Measurements from ENCODE around the gene NME3. TPM values are rescaled to one million over a fixed set of nuclear protein-coding genes. Genes with fewer than 3 reads are reported as not detected.

The NME3 gene
- total RNA-seq, 1 donor from 2014 or later = 49.5 TPM

DNA sequence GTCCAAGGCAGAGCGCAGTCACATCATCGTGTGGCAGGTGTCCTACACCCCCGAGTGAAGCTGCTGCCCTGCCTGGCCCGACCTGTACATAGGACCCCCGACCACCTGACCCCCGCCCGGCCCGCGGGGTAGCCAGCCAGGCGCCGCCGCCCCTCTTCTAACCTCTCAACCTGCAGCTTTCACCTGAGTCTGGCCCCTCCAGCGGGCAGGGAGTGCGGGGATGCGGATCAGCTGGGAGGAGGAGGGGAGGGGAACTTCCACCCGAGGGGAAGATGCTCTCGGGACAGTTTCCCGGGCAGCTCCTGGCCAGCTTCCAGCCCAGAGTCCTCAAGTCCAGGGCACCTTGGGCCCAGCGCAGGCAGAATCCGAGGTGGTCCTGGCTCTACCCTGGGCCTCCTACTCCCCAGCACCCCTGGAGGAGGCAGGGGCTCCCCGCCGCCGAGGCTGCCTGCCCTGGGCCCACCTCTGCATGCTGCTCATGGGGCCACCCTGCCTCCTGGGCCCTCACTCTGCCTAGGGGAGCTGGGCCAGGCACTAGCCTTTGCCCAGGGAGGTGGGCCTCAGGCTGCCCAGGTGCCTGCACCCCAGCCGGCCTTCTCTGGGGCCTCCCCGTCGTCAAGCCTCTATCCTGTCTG lies 2.5 kb downstream of the NME3 start:
- Mint-ChIP-seq H3K36me3 (ENCODE audit: low read depth) (peaks cover 19% of the 10 kb centered on the region), H3K27me3 (ENCODE audit: insufficient read depth) (no peaks in the 10 kb centered on the region), H3K4me1 (ENCODE audit: low read depth) (peaks cover 8% of the 10 kb centered on the region), H3K9me3 (no peaks in the 10 kb centered on the region), H3K4me3 (no peak overlapping the region), H3K27ac (no peak overlapping the region)
- intact Hi-C loops (cut with micrococcal nuclease) = no loop called here
- no peak for DNase-seq (ENCODE audit: low spot score)

- H3K27ac Mint-ChIP-seq = no peak overlapping the region
- H3K36me3 Mint-ChIP-seq (ENCODE audit: low read depth) = peaks cover 19% of the 10 kb centered on the region
- intact Hi-C loops (cut with micrococcal nuclease) = no loop called here
- H3K4me1 Mint-ChIP-seq (ENCODE audit: low read depth) = peaks cover 8% of the 10 kb centered on the region
- no peaks in the 10 kb centered on the region for H3K9me3 Mint-ChIP-seq
- no peak overlapping the region for H3K4me3 Mint-ChIP-seq
- no peaks in the 10 kb centered on the region for H3K27me3 Mint-ChIP-seq (ENCODE audit: insufficient read depth)
- DNase-seq (ENCODE audit: low spot score) = no peak
Measured at GRCh38 chr16:1768061-1768766, 3.1 kb downstream of the NME3 start.

DNA sequence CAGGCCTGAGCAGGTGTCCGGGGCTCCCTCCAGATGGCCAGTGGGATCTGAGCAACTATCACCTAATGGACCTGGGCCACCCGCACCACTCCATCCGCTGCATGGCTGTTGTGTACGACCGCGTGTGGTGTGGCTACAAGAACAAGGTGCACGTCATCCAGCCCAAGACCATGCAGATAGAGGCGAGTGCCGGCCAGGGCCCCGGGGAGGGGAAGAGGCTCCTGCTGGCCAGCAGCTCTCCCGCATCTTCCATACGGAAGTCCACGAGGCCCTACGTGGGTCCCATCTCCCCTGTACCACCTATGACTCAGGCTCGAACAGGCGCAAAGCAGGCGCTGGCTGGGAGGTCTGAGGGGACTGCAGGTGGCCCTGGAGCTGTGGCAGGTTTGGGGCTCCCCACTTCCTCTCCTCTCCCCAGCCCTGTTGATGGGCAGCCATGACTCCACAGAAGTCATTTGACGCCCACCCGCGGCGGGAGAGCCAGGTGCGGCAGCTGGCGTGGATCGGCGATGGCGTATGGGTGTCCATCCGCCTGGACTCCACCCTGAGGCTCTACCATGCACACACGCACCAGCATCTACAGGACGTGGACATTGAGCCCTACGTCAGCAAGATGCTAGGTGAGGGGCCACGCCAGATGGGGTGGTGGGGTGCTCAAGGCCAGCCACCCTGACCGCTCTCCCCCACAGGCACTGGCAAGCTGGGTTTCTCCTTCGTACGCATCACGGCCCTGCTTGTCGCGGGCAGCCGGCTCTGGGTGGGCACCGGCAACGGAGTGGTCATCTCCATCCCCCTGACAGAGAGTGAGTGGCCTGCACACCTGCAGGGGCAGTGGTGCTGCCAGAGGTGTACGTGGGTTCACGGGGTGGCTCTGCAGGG lies 4.0 kb downstream of the NME3 start:
- Mint-ChIP-seq H3K27me3 (ENCODE audit: insufficient read depth) (no peaks in the 10 kb centered on the region), H3K9me3 (no peaks in the 10 kb centered on the region), H3K36me3 (ENCODE audit: low read depth) (peaks cover 17% of the 10 kb centered on the region), H3K4me3 (no peak overlapping the region), H3K4me1 (ENCODE audit: low read depth) (peaks cover 7% of the 10 kb centered on the region), H3K27ac (no peak overlapping the region)
- intact Hi-C loops (cut with micrococcal nuclease) = no loop called here
- DNase-seq (ENCODE audit: low spot score) = no peak

DNA sequence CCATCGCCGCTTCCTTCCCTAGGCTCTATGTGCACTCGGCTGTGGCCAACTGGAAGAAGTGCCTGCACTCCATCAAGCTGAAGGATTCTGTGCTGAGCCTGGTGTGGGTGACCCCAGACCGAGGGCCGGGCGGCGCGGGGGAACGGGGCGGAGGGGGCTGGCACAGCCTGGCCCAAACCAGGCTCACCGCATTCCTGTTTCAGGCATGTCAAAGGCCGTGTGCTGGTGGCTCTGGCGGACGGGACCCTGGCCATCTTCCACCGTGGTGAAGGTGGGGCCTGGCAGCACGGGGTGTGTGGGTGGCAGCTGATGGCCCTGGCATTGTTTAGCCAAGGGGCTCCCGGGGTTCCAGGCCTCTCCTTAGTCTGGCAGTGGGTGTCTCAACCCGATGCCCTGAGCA lies 4.6 kb downstream of the NME3 start:
- intact Hi-C loops (cut with micrococcal nuclease) = no loop called here
- Mint-ChIP-seq H3K27ac (no peak overlapping the region), H3K4me1 (ENCODE audit: low read depth) (peaks cover under 1% of the 10 kb centered on the region), H3K9me3 (no peaks in the 10 kb centered on the region), H3K36me3 (ENCODE audit: low read depth) (peaks cover 10% of the 10 kb centered on the region), H3K27me3 (ENCODE audit: insufficient read depth) (no peaks in the 10 kb centered on the region), H3K4me3 (no peak overlapping the region)
- DNase-seq (ENCODE audit: low spot score) = no peak

DNA sequence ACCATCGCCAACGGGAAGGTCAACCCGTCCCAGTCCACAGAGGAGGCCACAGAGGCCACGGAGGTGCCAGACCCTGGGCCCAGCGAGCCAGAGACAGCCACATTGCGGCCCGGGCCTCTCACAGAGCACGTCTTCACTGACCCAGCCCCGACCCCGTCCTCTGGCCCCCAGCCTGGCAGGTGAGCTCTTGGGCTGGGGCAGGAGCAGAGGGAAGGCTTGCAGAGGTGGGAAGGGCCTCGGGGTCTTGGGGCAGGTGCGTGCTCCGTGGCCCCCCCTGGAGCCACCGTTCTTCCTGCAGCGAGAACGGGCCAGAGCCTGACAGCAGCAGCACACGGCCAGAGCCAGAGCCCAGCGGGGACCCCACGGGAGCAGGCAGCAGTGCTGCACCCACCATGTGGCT lies 5.1 kb downstream of the NME3 start:
- intact Hi-C loops (cut with micrococcal nuclease) = no loop called here
- Mint-ChIP-seq H3K4me3 (no peak overlapping the region), H3K9me3 (no peaks in the 10 kb centered on the region), H3K36me3 (ENCODE audit: low read depth) (peaks cover 10% of the 10 kb centered on the region), H3K27ac (no peak overlapping the region), H3K27me3 (ENCODE audit: insufficient read depth) (no peaks in the 10 kb centered on the region), H3K4me1 (ENCODE audit: low read depth) (no peaks in the 10 kb centered on the region)
- no peak for DNase-seq (ENCODE audit: low spot score)

GRCh38 chr16:1765826-1766225 lies 5.5 kb downstream of the NME3 start:
- H3K27me3 Mint-ChIP-seq (ENCODE audit: insufficient read depth) = no peaks in the 10 kb centered on the region
- intact Hi-C loops (cut with micrococcal nuclease) = no loop called here

DNA sequence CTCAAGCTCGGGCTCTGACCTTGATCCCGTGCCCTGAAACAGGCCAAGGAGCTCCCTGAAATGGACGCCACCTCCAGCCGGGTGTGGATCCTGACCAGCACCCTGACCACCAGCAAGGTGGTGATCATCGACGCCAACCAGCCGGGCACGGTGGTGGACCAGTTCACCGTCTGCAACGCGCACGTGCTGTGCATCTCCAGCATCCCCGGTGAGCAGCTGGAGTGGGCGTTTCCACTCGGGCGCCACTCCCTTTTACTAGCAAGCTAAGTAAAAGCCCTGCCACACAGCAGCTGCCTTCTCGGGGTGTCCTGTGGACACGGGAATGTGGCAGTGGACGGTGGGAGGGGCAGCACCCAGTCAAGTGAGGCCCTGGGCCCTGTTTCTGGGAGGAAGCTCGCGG lies 6.4 kb downstream of the NME3 start:
- intact Hi-C loops (cut with micrococcal nuclease) = no loop called here
- Mint-ChIP-seq H3K4me1 (ENCODE audit: low read depth) (no peaks in the 10 kb centered on the region), H3K27me3 (ENCODE audit: insufficient read depth) (no peaks in the 10 kb centered on the region), H3K36me3 (ENCODE audit: low read depth) (peaks cover 6% of the 10 kb centered on the region), H3K9me3 (no peaks in the 10 kb centered on the region), H3K4me3 (no peak overlapping the region), H3K27ac (no peak overlapping the region)
- DNase-seq (ENCODE audit: low spot score) = no peak

More at GRCh38 chr16:1765826-1766225, 5.5 kb downstream of the NME3 start:
- Mint-ChIP-seq H3K36me3 (ENCODE audit: low read depth) (peaks cover 10% of the 10 kb centered on the region), H3K27ac (no peak overlapping the region), H3K4me3 (no peak overlapping the region), H3K4me1 (ENCODE audit: low read depth) (no peaks in the 10 kb centered on the region), H3K9me3 (no peaks in the 10 kb centered on the region)
- DNase-seq (ENCODE audit: low spot score) = no peak

GRCh38 chr16:1763521-1764511 lies 7.5 kb downstream of the NME3 start:
- Mint-ChIP-seq H3K4me1 (ENCODE audit: low read depth) (no peaks in the 10 kb centered on the region), H3K27ac (no peak overlapping the region), H3K27me3 (ENCODE audit: insufficient read depth) (no peaks in the 10 kb centered on the region), H3K36me3 (ENCODE audit: low read depth) (peaks cover 7% of the 10 kb centered on the region), H3K9me3 (no peaks in the 10 kb centered on the region), H3K4me3 (no peak overlapping the region)
- DNase-seq (ENCODE audit: low spot score) = no peak
- intact Hi-C loops (cut with micrococcal nuclease) = no loop called here

GRCh38 chr16:1762879-1763520 lies 8.3 kb downstream of the NME3 start:
- Mint-ChIP-seq H3K36me3 (ENCODE audit: low read depth) (peaks cover 6% of the 10 kb centered on the region), H3K27ac (no peak overlapping the region), H3K4me1 (ENCODE audit: low read depth) (no peaks in the 10 kb centered on the region), H3K27me3 (ENCODE audit: insufficient read depth) (no peaks in the 10 kb centered on the region), H3K4me3 (no peak overlapping the region), H3K9me3 (no peaks in the 10 kb centered on the region)
- no peak for DNase-seq (ENCODE audit: low spot score)
- intact Hi-C loops (cut with micrococcal nuclease) = no loop called here

DNA sequence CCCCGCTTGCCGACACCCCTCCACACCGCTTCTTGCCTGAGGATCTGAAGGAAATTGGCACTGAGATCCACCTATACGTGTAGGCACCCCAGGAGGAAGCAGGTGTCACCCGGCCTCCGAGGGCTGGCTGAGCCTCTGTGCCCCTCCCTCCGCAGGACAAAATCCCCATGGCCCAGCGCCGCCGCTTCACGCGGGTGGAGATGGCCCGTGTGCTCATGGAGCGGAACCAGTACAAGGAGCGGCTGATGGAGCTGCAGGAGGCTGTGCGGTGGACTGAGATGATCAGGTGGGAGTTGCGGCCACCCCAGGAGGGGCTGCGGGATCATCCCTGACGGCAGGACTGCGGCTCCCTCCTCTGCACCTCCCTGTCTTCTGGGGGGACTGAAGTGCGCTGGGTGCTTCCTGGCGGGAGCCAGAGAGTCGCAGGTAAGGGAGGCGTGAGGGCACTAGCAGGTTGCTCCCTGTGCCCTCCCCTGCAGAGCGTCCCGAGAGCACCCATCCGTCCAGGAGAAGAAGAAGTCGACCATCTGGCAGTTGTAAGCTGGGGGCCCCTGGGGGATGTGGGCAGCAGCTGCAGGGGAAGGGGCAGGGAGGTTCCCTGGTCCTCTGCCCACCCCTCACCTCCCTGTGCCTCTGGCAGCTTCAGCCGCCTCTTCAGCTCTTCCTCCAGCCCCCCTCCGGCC lies 9.0 kb downstream of the NME3 start:
- H3K4me1 Mint-ChIP-seq (ENCODE audit: low read depth) = peaks cover 3% of the 10 kb centered on the region
- no peak overlapping the region for H3K4me3 Mint-ChIP-seq
- peaks cover 4% of the 10 kb centered on the region for H3K36me3 Mint-ChIP-seq (ENCODE audit: low read depth)
- intact Hi-C loops (cut with micrococcal nuclease) = no loop called here
- H3K9me3 Mint-ChIP-seq = no peaks in the 10 kb centered on the region
- no peaks in the 10 kb centered on the region for H3K27me3 Mint-ChIP-seq (ENCODE audit: insufficient read depth)
- H3K27ac Mint-ChIP-seq = no peak overlapping the region
- DNase-seq (ENCODE audit: low spot score) = no peak

DNA sequence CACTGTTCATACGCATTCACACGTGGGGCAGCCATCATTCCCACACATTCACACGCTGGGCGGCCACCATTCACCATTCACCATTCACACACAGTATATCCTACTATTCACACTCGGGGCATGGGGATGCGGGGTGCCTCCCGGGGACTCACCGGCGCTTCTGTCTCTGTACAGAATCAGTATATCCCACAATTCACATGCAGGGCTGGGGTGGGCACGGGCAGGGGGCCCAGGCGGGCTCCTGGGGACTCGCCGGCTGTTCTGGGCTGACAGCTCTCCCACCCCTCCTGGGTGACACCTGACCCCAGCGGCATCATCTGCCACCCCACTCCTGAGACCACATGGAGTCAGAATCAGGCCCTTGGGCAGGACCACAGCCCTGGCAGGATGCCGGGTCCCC lies 9.6 kb downstream of the NME3 start:
- peaks cover 1% of the 10 kb centered on the region for H3K36me3 Mint-ChIP-seq (ENCODE audit: low read depth)
- H3K4me1 Mint-ChIP-seq (ENCODE audit: low read depth) = peaks cover 9% of the 10 kb centered on the region
- no peak for DNase-seq (ENCODE audit: low spot score)
- H3K27me3 Mint-ChIP-seq (ENCODE audit: insufficient read depth) = no peaks in the 10 kb centered on the region
- no peaks in the 10 kb centered on the region for H3K9me3 Mint-ChIP-seq
- H3K27ac Mint-ChIP-seq = no peak overlapping the region
- intact Hi-C loops (cut with micrococcal nuclease) = no loop called here
- H3K4me3 Mint-ChIP-seq = no peak overlapping the region
